ENCODE measurements around the gene ATP8B4.

- TF ChIP-seq EZH2 (IDR thresholded peaks at IDR 0.05; ENCODE audit: low read length, unreplicated experiment) = no peak
- no peak for TF ChIP-seq CTCF (conservative IDR thresholded peaks at IDR 0.05; ENCODE audit: low read depth, low read length)
These were observed 9.2 kb upstream of the ATP8B4 start for GRCh38 chr15:50128266-50128665.

Measured in PC-3 (cell line).